ENCODE measurements around the gene CAP2. TPM values are rescaled to one million over a fixed set of nuclear protein-coding genes. Genes with fewer than 3 reads are reported as not detected.
A peak's percentile ranks its signal among the peaks of the same experiment; 100 is the strongest.

Gene CAP2
- polyA plus RNA-seq, 3 donors: 13.2 to 13.6 (median 13.3) TPM

DNA sequence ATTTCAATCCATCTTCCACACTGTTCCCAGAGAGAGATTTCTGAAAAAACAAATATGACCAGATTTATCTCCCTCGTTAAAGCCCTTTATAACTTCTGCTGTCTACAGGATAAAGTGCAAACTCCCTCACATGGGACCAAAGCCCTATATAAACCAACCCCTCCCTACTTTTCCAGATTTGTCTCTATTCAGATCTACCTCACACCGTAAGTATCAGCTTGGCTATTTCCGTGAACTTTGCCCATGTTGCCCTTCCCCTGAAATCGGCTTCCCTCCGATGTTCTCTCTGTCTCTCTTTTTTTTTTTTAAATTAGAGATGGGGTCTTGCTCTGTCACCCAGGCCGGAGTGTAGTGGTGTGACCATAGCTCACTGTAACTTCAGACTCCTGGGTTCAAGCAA, 194.6 kb downstream of the CAP2 start:
- DNase-seq (ENCODE audit: extremely low read depth in 1 of 11, low read depth in 9 of 11, low spot score in 4 of 11): no peak

DNA sequence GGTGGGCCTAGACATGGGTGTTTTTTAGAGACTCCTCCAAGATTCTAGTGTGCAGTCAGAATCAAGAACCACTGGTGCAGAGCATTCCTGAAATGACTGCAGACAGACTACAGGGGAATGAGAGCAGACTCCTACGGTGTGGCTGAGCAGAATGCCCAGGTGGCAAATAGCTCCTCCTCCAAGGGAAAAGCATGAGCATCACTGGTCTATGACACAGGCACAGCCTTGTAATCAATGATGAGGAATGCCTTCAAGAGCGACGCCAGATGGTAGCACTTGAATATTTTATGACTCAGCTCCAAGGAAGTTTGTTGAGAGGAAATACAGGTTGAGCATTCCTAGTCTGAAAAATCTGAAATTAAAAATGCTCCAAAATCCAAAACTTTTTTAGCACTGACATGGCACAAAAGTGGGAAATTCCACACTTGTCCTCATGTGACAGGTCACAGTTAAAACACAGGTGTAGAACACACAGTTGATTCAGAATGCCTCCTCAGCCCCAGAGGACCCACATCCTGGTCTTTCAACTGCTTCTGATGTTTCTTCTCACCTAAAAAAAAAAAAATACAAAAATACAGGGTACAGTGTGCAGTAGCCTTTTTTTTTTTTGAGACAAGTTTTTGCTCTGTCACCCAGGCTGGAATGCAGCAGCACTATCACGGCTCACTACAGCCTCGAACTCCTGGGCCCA, 196.2 kb downstream of the CAP2 start:
- DNase-seq (ENCODE audit: extremely low read depth in 1 of 11, low read depth in 9 of 11, low spot score in 4 of 11): peak in 2 of 11 donors; percentile 39 to 51

DNA sequence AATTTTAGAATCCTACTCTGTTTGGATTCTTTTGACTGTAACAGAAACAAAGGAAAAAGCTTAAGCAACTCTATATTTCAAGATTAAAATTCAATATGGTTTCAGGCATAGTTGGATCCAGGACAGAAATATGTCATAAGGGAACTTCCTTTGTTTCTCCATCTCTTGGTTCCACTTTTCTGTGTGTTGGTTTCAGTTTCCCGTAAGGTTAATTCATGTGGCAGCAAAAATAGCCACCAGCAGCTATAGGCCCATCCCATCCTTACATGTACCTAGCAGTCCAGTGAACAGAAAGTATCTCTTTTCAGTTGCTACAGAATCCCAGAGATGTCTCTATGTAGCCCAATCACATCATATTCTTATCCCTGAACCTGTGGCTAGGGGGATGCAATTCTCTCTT, 197.9 kb downstream of the CAP2 start:
- DNase-seq (ENCODE audit: extremely low read depth in 1 of 11, low read depth in 9 of 11, low spot score in 4 of 11): no peak

DNA sequence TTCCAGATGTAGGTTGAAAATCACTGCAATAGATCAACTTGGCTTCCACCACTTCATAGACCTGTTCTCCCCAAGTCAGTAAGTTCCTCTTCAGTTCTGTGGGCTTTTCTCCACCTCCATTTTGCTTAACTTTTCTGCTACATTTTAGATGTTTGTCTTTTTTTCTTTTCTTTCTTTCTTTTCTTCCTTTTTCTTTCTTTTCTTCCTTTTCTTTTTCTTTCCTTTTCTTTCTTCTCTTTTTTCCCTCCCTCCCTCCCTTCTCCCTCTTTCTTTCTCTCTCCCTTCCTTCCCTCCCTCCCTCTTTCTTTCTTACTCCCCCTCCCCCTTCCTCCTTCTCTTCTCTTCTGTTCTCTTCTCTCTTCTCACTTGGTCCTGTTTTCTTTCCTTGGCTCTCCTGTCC, 199.9 kb downstream of the CAP2 start:
- DNase-seq (ENCODE audit: extremely low read depth in 1 of 11, low read depth in 9 of 11, low spot score in 4 of 11): no peak

DNA sequence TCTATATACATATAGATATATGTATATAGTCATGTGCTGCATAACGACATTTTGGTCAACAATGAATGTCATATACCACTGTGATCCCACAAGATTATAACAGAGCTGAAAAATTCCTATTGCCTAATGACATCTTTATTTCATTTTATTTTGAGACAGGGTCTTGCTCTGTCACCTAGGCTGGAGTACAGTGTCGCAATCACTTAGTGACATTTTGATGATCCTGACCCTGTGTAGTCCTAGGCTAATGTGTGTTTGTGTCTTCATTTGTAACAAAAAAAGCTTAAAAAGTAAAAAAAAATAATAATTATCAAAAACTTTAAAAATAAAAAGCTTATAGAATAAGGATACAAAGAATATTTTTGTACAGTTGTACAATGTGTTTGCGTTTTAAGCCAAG, 202.7 kb downstream of the CAP2 start:
- DNase-seq (ENCODE audit: extremely low read depth in 1 of 11, low read depth in 9 of 11, low spot score in 4 of 11): no peak

DNA sequence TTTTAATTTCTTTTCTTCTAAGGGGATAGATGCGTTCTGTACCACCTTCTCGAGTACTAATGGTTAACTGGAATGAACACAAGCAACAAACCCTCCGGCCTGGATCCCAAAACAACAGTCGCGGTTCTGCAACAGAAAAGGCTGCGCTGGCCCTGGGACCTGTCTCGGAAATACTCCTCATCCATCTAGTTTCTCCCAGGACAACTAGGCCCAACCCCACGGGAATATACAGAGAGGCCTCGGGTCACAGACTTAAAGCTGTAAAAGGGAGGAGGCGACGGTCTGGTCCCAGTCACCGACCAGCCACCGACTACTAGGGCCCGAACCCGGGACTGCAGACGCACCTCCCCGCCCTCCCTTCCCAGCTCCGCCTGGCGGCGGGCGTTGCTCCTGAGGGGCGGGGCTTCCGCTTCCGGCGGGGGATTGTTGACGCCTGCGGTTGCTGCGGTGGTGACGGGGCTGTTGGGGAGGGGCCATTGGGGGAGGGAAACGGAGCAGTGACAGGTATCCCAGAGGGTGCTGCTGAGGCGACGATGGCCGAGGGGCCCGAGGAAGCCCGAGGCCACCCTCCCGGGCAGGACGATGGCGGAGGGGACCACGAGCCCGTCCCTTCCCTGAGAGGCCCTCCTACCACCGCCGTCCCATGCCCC, 206.6 kb downstream of the CAP2 start, which contains the start of gene FAM8A1:
Gene FAM8A1, plus strand, starts transcription at position 426 of the 650 bp plus-strand sequence. Its CDS starts 108 bp downstream, at position 534.
- peak; percentile 78 to 94 (median 92) for DNase-seq (ENCODE audit: extremely low read depth in 1 of 11, low read depth in 9 of 11, low spot score in 4 of 11)

DNA sequence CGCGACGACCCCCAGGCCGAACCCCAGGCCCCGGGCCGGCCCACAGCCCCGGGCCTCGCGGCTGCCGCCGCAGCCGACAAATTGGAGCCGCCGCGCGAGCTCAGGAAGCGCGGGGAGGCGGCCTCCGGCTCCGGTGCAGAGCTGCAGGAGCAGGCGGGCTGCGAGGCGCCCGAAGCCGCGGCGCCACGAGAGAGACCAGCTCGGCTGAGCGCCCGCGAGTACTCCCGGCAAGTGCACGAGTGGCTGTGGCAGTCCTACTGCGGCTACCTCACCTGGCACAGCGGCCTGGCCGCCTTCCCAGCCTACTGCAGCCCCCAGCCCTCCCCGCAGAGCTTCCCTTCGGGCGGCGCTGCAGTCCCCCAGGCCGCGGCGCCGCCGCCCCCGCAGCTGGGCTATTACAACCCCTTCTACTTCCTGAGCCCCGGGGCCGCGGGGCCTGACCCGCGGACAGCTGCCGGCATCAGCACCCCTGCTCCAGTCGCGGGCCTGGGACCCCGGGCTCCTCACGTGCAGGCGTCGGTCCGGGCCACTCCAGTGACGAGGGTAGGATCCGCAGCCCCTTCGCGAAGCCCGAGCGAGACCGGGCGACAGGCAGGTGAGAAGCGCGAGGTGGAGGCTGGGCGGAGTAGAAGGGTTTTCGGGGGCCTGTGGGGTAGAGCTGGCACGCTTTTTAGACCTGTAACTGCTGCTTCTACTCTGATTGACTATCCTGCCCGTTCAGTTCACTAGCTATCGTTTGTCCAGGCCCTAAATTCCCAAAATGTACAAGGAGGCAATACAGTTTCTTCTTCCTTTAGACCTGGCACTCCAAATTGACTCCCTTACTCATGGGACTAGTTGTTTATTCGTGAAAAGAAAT, 207.4 kb downstream of the CAP2 start:
- DNase-seq (ENCODE audit: extremely low read depth in 1 of 11, low read depth in 9 of 11, low spot score in 4 of 11): peak in 4 of 11 donors; percentile 26 to 38 (median 32)

DNA sequence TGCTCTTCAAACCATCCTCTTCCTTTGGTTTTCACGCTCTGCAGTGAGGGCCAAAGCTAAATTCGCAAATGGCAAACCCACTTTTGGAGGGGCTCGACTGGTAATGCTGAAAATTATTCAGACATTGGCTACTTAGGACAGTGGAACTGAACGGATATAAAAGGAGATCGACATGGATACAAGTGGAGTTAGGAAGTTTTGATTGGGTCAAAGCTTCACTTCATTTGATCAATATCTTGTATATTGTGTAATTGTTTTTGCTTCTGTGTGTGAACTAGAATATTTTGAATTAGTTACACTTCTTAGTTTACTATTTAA, 207.9 kb downstream of the CAP2 start:
- no peak for DNase-seq (ENCODE audit: extremely low read depth in 1 of 11, low read depth in 9 of 11, low spot score in 4 of 11)

DNA sequence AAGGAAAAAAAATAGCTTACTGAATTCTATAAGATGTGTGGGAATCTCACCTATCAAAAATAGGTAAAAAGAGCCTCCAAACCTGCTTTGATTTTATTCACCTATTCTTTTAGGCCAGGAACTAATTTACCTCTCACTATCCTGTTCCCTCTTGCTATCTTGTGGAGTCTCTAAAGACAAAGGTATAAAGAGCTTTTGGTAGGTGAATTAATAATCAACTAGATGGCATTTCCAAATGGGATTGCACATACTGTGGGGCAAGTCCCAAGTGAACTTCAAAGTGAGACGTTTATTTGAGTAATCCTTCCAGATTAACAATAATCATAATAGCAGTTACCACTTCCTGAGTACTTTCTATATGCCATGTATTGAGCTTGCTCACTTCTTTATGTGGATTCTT, 209.5 kb downstream of the CAP2 start:
- DNase-seq (ENCODE audit: extremely low read depth in 1 of 11, low read depth in 9 of 11, low spot score in 4 of 11): no peak

DNA sequence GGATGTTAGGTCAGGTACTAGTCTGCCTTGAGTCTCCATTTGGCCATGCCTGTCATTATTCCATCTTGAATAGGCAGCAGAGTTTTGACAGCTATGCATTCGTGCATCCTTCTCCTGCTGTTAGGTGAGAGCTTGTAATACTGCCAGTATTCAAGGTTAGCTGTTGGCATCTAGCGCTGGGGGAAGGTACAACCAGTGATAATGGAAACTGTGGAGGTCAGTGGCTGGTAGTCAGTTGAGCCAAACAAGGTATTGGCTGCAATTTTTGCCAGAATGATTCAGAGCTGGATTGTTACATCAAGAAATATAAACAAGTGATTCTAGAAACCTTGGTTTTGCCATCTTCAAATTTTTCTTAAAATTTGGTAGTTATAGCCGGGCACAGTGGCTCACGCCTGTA, 213.2 kb downstream of the CAP2 start:
- DNase-seq (ENCODE audit: extremely low read depth in 1 of 11, low read depth in 9 of 11, low spot score in 4 of 11): no peak

Other genes starting within 250 kb of the CAP2 start
- 1 to 10 TPM; 1.0 to 1.6 (median 1.1) TPM for gene RBM24, start 112.2 kb upstream of the CAP2 start, polyA plus RNA-seq (ENCODE audit: insufficient read length in 3 of 3)
- gene FAM8A1, start 206.7 kb downstream of the CAP2 start, polyA plus RNA-seq (ENCODE audit: insufficient read length in 3 of 3): 10 to 100 TPM; 41.1 to 48.5 (median 42.3) TPM

Measured in renal cortex interstitium (tissue), 11 donors.